CD4-positive, alpha-beta T cell treated with Interferon gamma for 1 hour (primary cell): Measurements from ENCODE around the gene RAB28.

Experiments
- DNase-seq: peaks from one replicate; pipeline ENCODE4 v3.0.0-alpha.2; 2020

RAB28 gene

DNA sequence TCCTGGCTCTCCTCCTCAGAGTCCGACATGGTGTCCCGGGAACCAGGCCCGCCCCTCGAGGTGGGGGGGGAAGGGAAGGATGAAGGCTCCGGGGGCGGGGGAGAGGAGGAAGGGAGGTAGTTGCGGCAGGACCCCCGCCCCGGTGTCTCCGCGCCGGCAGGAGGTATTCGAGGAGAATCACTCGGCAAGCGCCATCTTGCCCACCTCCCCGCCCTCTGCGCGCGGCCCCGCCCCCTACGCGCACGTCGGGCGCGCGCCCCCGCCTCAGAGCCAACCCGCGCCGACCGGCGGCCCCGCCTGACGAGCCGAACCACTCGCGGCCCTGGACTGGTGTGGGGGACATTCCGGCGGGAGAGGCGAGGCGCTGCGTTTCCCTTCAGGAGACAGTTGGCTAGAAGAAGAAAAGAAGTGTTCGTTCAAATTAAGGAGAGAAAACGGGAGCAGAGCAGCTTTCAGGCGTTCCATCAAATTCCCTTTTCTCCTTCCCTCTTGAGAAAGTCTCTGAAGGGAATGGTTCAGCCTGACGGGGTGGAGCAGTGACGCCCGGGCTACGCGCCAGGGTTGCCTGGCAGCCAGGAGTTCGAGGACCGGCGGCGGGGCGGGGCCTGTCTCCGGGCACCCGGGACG lies at the start of gene RAB28:
Gene RAB28, minus strand, starts transcription at position 219 of the 627 bp plus-strand sequence.
- DNase-seq = peak; percentile 92

DNA sequence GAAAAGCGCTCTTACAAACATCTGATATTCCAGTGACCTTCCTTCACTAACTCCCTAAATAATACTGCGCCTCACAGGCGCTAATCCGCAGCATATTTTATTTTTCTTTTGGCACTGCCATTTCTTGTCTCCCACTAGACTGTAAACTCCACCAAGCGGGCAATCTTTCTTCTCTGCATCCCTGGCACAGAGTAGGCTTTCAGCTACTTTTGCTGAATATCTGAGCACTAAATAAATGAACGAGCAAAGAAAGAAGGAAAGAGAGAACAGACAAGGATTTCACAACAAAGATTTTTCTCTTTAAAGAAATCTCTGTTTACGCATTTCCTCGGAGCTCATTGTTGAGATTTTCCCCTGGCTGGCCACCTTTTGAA lies 47.5 kb upstream of the RAB28 start:
- DNase-seq = no peak

DNA sequence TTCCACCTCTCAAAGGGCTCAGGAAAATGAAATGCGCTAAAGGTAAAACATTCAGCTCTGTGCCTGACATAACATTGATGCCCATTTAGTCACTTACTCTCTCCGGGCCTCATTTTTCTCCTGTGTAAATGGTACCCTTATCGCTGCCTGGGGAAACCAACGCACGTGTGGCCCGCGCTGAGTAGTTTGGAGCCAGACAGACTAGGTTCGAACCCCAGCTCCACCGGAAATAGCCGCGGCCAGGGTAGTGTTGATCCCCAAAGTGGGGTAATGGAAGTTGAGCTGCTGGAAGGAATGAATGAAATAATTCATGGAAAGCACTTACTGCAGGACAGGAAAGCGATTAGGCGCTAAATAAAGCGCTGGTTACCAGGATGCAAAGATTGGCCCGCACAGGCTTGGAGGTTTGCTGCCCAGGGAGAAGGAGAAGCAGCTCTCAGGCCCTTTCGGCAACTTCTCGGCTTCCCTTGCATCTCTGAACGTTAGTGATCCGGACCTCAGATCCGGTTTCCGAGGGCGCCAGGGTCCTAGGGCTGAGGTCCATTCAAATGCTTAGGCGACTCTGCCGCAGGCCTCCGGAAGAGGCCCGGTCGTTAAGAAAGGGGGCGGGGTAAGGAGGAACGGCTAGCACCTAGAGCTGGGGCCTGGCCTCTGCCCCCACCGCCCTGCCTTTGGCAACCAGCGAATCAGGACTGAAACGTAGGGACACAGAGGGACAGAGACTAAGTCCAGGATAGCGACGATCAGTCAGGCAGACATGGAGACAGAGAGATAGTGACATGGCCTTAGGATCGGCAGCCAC lies 46.9 kb upstream of the RAB28 start:
- DNase-seq = no peak

- no peak for DNase-seq
Measured at GRCh38 chr4:13529128-13529919, 45.2 kb upstream of the RAB28 start.

DNA sequence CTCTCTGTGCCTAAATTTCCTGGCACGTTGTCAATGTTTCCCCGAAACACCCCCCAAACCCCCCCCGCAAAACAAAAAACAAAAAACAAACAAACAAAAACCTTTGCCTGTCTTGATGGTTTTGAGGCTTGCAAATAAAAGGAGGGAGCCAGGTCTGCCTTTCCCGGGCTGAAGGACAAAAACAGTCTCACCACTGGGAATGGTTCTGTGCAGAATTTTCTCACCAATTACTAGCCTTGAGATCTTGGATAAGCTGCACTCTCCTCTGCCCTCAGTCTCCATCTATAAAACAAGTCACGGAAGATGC lies 44.6 kb upstream of the RAB28 start:
- no peak for DNase-seq

GRCh38 chr4:13527981-13528820 lies 44.1 kb upstream of the RAB28 start:
- no peak for DNase-seq

DNA sequence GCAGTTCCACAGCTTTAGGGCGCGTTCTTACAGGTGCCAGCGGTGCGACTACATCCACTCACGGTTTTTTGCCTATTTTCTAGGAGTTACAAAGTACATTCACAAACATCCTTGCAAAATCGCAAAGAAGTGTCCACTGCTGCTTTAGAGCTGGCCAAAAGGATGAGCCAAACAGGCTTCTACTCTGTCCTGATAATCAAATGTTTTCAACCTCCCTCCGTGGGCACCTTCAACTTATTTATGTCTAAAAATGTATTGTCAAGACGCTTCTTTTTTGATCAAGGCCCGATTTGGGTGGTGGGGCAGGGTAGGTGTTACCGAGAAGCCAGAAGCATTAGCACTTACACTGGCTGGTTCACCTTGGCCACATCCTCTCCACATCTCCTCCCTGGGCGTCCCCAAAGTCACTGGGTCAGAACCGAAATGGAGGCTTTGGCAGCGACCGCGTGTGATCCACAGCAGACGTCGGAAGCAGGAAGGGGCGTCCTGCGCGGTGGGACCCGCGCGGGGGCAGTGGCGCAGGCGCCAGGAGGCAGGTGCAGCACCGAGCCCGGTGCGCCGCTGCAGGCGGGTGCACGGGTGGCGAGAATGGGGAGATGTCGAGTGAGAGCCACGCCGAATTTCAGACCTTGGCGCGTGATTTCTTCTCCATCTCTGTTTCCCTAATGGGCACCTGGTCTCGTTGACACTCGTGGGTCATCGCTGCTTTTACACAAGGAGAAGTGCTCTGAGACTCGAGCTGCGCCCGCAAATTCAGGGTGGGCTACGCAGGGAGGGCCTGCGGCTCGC lies 43.2 kb upstream of the RAB28 start:
- DNase-seq = no peak

- DNase-seq = no peak
Measured at GRCh38 chr4:13526658-13527057, 42.5 kb upstream of the RAB28 start.

DNA sequence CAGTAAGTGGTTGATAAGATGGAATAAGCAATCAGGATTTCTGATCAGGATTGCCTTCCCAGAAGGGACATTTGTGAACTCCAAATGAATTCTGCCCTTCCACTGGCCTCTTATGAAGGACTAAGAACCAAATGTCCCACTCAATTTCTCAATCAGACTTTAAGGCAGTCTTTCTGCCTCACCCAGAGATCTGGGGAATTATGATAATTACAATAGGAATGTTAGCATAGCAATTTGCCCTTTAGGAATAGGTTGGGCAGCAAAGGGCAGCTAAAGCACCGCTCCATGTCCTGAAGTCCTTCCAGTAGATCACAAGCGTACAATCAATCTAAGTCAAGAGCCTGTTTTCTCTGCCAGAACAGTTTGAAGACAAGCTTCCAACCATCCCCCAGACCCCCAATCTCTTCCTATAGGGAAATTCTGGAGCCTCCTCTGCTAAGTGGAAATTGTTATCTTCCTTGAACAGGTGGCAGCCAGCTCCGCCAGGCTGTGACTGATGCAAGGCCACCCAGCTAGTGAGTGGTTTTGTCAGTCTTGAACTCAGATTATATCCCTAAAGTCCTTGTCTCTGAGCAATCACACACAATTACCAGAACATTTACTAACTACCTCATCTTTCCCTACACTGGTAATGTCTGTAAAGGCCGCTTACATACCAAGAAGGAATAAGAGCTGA lies 41.6 kb upstream of the RAB28 start:
- DNase-seq = no peak

- no peak for DNase-seq
Measured at GRCh38 chr4:13524504-13525243, 40.5 kb upstream of the RAB28 start.

- no peak for DNase-seq
Measured at GRCh38 chr4:13523591-13524503, 39.7 kb upstream of the RAB28 start.

DNA sequence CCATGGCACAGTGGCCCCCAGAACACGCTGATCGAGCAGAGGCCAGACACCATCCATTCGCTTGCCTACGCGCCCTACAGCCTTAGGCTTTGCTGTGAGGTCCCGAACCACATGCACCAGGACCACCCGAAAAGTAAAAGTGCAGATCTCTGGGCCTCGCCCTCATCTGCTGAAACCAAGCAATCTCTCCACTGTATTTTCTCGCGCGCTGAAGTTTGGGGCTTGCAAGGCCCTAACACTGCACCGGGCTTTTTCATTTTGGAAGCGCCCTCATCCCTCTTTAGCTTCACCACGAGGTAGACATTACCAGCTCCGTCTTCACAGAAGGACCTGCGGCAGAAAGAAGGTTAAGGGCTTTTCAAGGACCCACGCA lies 39.0 kb upstream of the RAB28 start:
- DNase-seq = no peak

- DNase-seq = no peak
Measured at GRCh38 chr4:13522282-13523104, 38.4 kb upstream of the RAB28 start.

DNA sequence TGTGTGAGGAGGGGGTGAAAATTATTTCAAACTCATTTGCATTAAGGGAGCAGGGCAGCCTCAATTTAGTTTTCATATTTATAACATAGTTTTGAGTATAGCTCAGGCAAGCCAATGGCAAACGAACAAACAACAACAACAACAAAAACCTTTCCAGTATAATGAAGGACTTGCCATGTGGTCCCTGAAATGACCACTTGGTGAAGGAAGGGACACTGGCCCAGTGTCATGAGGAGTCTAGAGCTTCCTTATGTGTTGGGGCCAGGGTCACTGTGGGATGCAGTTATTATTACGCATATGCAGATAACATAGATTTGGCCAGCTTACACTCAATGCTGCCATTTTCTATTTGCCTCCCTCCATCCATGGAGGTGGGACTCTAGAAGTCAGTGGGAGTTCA lies 36.9 kb upstream of the RAB28 start:
- DNase-seq = no peak

- DNase-seq = no peak
Measured at GRCh38 chr4:13516315-13516860, 32.2 kb upstream of the RAB28 start.

- DNase-seq = no peak
Measured at GRCh38 chr4:13515268-13515667, 31.1 kb upstream of the RAB28 start.

GRCh38 chr4:13514722-13515121 lies 30.6 kb upstream of the RAB28 start:
- no peak for DNase-seq

DNA sequence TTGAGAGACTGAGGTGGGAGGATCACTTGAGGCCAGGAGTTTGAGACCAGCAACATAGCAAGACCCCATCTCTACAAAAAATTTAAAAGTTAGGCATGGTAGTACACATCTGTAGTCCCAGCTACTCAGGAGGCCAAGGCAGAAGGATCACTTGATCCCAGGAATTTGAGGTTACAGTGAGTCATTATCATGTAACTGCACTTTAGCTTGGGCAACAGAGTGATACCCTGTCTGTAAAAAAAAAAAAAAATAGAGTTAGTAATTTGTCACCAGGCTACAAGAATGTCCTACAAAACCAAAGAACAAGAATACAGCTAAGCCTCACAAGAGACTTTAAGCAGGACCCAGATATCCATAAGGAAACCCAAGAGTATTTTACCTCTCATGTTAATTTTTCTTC lies 27.0 kb upstream of the RAB28 start:
- no peak for DNase-seq

GRCh38 chr4:13509442-13509841 lies 25.3 kb upstream of the RAB28 start:
- no peak for DNase-seq
